MM.1S (cell line): Measurements from ENCODE around the gene FMR1.

Experiments used
- EZH2phosphoT487 ChIP-seq: fragments of 300-600 bp; sonication (generic); IDR thresholded peaks from 2 replicates; pipeline ENCODE4 v1.6.1; 2018; ENCODE audit warnings: antibody characterized with exemption, low read length
- TF ChIP-seq, protein P1 (sequence below): fragments of 300-600 bp; sonication (generic); IDR thresholded peaks from 2 replicates; pipeline ENCODE4 v1.5.1; 2016; ENCODE audit warnings: antibody characterized with exemption, low read length, mixed read lengths

- TF ChIP-seq, protein P1, sequence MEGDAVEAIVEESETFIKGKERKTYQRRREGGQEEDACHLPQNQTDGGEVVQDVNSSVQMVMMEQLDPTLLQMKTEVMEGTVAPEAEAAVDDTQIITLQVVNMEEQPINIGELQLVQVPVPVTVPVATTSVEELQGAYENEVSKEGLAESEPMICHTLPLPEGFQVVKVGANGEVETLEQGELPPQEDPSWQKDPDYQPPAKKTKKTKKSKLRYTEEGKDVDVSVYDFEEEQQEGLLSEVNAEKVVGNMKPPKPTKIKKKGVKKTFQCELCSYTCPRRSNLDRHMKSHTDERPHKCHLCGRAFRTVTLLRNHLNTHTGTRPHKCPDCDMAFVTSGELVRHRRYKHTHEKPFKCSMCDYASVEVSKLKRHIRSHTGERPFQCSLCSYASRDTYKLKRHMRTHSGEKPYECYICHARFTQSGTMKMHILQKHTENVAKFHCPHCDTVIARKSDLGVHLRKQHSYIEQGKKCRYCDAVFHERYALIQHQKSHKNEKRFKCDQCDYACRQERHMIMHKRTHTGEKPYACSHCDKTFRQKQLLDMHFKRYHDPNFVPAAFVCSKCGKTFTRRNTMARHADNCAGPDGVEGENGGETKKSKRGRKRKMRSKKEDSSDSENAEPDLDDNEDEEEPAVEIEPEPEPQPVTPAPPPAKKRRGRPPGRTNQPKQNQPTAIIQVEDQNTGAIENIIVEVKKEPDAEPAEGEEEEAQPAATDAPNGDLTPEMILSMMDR: no peak
- no peak for TF ChIP-seq EZH2phosphoT487
Observed at GRCh38 chrX:147933815-147934214, 22.1 kb downstream of the FMR1 start.
